ENCODE data around the gene STIMATE.

Gene STIMATE

DNA sequence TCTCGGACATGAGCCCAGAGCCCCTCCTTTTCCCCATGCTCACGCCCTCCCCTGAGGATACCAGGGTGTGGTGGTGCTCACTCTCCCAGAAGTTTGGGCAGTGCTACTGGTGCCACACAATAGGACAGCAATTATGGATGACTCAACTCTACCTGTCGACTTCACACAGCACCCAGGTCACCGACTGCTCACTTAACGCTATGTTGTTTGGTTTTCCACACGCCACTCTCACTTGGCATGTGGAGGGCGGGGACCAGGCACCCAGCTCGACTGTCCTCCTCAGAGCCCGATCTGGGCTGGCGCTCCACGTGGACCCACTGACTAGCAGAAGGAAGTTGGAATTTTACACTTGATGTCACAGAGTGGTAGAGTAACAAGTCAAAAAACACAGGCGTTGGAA is 30.9 kb downstream of the STIMATE start:
- DNase-seq (ENCODE audit: low read depth, low spot score): no peak

DNA sequence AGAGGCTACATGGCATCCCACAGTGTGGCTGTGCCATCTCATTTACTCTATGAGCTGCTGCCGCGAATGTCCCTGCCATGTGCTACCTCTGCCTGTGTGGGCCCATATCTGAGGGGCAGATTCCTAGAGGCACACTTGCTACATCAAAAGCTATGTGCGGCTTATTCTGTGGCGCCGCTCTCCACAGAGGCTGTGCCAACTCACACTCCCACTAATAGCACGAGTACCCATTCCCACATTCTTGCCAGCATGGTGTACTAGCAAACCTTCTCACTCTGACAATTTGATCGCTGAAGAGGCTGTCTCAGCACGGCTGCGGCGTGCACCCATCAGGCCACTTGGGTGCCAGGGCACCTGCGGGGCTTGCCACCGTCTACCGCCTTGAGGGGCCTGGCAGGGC is 31.4 kb downstream of the STIMATE start:
- no peak for DNase-seq (ENCODE audit: low read depth, low spot score)

DNA sequence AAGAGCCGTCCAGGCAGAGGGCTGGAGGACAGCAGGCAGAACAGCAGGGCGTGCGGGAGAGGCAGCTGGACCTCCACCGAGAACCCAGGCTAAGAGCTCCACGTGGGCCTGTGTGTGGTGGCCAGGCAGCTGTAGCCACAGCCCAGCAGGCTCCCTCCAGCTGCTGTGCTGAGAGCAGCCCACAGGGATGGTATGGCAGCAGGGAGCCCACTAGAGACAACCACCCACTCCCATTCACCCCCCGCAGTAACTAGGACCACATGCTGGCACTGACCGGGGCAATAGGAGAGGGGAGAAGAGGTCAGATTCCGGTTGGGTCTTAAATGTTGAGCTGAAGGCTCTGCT is 37.0 kb downstream of the STIMATE start:
- no peak for DNase-seq (ENCODE audit: low read depth, low spot score)

DNA sequence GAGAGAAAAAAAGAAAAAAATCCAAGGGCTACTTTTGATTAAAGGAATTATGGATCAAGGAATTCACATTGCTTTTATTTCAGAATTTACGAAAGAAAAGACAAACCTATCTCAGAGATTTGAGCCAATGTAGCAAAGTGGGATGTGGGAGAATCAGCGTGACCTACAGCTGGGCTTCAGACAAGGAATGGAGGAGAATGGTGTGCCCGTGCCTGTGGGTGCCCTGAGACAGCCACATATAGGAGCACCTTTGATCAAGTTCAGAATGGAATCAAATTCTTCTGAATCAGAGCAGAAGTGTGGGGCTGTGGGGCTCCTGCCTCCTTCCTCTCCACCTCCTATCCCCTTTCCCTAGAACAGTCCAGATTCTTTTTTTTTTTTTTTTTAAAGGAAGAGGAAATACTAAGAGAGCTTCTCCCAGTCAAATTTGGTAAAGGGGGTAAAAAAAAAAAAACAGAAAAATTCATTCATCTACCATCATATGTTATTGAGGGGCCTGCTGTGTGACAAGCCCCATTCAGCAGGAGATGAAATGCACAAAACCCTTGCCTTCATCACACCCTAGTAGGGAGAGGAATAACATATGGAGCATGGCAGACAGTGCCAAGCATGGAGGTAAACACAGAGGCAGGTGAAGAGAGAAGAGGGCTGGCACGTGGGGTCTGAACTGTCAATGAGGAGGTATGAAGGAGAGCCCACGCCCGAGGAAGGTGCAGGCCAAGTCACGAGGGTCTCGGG is 37.5 kb downstream of the STIMATE start:
- no peak for DNase-seq (ENCODE audit: low read depth, low spot score)

DNA sequence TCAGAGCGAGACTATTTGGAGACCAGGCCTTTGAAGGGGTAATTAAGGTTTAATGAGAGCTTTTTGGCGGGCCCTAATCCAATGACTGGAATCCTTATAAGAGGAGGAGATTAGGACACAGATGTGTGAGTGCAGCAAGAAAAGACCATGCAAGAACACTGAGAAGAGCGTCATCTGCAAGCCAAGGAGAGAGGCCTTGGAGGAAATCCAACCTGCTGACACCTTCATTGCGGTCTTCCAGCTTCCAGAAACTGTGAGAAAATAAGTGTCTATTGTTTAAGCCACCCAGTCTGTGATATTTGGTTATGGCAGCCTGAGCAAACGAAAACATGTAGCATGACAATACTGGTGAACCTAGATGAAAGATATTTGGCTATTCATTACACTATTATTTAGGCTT is 39.5 kb downstream of the STIMATE start:
- DNase-seq (ENCODE audit: low read depth, low spot score): no peak

DNA sequence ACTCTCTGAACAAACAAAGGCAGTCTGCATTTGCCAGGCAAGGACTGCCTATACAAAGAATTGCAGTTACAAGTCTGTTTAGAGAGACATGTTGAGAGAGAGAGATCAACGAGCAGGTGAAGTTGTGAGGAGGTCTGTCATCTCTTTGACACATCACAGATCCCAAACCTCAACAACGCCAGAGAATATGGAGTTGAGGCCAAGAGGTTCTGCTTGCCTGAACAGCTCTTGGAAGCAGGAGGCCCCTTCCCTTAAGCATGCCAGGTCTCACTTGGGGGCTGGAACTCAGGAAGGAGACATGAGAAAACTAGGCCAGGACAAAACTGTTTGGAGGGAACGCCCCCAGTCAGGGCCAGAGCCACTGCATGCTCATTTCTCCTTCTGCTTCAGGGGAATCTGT is 40.2 kb downstream of the STIMATE start:
- no peak for DNase-seq (ENCODE audit: low read depth, low spot score)

DNA sequence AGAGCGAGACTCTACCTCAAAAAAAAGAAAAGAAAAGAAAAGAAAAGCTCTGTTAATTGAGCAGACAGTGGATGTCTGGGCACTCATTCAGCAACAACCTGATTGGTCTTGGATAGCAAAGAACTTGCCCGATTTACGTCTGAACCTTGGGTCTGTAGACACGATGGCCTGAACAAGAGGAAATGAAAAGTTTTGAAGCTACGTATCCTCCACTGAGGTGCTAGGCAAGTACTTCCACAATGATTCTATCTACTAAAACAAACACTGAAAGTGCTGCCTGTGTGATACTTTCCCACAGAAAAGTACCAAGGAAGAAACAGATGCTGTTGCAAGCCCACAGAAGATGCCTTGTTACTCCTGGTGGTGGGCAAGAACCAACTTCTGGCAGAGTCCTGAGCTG is 40.7 kb downstream of the STIMATE start:
- no peak for DNase-seq (ENCODE audit: low read depth, low spot score)

DNA sequence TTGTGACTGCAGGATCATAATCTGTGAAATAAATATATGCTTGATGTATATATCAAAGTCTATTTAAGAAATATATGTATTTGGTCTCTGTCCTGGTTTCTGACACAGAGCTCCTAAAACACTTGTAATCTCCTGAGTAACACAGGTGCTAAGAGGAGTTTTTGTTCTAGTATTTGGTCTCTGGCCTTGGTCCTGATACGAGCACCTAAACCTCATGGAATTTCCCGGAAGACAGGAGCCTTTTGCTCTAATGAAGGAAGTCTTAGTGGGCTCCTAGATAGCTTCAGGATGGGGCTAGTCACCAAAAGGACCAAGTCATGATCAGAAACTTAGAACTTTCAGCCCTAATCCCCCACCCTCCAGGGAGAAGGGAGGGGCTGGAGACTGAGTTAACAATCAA is 43.3 kb downstream of the STIMATE start:
- no peak for DNase-seq (ENCODE audit: low read depth, low spot score)

DNA sequence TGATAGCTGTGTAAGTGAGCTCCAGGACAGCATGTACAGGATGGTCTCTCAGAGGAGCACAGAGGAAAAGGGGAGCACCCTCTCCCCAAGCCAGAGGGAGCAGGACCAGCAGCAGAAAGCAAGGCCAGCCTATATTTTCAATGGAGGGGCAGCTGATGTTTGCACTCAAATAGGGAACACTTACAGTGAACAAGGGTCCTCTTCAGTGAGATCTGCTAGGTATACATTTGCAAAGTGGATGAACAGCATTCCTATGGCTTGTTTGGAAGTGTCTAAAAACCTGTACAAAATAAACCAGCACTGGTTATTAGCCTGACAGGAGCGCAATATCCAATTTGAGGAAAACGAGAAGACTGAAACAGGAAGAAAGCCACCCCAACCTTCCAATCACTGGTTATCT is 44.9 kb downstream of the STIMATE start:
- no peak for DNase-seq (ENCODE audit: low read depth, low spot score)

DNA sequence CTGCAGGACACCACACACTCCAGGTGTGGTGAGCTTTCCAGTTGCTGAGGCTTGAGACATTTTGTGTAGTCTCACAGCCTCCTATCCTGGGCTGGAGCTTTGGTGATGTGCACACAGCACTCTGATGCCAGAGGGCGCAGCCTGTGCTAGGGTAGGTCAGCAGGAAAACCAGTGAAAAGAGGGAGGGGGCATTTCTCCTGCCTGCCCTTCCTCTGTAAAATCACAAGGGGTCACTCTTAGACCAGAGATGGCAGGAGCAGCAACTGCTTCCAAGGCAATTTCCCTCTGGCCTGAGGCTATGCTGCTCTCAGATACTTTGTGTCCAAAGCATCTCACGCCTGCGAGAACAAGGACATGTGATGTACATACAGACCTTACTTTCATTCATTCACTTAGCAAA is 46.0 kb downstream of the STIMATE start:
- DNase-seq (ENCODE audit: low read depth, low spot score): no peak

DNA sequence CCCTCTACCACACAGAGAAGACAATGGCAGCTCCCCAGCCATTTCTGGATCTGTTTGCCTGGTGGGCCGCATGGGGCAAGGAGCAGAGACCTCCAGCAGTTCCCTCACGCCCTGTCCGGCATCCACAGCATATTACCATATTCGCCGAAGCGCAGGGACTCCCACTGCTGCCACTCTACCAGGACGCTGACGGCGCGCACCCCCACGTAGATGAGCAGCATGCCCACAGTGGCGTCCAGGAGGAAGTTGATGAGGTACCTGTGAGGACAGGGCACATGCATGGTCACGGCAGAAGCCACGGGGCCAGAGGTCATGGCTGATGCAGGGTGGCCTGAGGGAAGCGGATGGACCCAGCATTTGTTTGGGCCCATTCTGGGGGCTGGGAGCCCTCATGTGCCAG is 47.7 kb downstream of the STIMATE start:
- DNase-seq (ENCODE audit: low read depth, low spot score): no peak

DNA sequence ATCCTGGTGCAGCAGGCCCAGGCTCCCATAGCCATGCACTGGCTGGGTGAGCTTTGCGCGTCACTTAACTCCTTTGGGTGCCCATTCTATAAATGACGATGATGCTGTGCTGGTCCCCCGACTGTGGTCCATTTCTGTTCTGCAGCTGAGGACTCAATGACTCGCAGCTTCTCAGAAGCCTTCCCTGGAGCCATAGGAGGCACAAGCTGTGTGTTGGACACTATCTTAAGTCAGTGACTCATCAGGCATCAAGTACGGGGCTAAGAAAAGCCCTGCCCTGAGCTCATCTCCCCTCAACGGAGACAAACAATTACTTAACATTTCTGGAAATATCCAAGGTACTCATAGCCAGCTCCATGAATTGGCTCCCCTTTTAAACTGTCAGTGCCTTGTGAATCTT is 48.7 kb downstream of the STIMATE start:
- no peak for DNase-seq (ENCODE audit: low read depth, low spot score)

DNA sequence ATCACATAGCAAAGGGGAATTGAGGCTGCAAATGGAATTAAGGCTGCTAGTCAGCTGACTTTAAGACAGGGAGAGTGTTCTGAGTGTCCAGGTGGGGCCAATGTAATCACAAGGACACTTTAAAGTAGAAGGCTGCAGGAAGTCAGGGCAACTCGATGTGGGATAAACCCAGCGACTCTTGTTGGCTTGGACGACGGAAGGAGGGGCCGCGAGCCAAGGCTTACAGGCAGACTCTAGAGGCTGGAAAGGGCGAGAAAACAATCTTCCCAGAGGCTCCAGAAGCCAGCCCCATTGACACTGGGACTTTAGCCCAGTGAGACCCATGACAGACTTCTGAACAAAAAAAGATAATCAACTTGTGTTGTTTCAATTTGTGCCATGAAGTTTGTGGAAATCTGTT is 49.6 kb downstream of the STIMATE start:
- DNase-seq (ENCODE audit: low read depth, low spot score): no peak

DNA sequence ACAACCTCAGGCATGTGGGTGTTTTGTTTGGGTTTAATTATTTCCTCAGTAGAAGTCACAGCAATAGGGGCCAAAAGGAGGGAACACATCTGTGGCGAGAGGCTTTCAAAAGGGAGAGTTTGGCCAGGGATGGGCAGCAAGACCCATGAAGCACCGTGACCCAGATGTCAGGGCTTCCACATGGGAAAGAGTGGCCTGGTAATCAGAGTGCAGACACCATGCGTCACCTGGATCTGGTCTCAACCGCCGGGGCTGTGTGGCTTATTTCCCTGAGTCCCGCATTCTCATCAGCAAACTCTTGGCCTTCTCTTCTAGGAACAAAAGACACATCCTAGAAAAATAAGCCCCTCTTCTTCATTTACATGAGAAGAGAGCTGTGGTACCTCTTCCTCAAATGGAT is 50.1 kb downstream of the STIMATE start:
- DNase-seq (ENCODE audit: low read depth, low spot score): no peak

DNA sequence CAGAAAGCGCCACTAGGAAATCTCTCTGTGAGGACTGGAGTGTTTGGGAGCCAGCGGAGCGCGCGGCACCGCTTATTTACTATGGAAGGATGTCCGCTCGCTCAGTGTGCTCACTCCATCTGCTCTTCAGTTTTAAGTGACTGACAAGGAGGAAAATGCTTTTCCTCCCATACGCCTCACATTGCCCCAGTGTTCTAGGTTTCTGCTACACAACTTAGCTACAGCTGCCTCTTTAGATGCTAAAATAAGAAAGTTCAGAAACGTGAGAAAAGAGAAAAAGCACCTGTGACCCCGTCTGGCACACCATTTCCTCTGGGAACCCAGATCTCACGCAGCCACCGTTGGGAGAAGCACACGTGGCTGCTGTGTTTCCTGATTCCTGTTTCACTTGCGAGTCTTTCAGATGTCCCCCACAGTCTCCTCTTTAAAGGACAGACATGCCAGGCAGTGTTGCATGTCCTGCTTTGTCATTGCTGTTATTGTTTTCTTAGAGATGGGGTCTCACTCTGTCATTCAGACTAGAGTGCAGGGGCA is 50.8 kb downstream of the STIMATE start:
- no peak for DNase-seq (ENCODE audit: low read depth, low spot score)

DNA sequence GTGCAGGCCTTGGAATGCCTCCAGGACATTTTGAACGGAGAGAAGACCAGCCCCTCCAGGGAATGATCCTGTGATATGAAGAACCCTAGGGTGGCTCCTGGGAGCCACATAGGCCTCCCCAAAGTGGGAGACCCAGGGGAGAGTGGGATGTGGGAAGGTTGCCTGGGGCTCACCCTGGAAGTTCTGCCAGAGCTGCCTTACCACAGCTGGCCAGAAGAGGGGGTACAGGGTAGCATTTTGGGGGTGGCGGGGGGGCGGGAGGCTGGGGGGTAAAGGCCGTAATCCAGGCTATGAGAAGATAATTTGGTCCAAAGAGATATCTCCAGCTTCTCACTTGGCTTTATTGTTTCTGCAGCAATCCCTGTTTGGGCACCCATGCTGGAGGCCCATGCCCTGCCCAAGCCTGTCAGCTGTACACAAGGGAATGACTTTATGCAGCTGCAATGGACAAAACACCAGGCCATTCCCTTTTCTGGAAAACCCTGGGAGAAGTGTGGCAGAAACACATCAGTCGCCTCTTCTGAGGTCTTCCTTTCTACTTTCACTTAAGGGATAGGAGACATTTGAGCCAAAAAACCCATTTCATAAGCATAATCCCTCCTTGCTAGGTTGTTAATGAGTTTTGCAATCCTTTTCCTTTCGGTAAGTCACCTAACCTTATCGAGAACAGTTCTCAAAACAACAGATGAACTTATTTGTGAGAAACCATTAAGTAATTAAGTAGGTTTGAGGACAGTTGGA is 51.5 kb downstream of the STIMATE start:
- no peak for DNase-seq (ENCODE audit: low read depth, low spot score)

DNA sequence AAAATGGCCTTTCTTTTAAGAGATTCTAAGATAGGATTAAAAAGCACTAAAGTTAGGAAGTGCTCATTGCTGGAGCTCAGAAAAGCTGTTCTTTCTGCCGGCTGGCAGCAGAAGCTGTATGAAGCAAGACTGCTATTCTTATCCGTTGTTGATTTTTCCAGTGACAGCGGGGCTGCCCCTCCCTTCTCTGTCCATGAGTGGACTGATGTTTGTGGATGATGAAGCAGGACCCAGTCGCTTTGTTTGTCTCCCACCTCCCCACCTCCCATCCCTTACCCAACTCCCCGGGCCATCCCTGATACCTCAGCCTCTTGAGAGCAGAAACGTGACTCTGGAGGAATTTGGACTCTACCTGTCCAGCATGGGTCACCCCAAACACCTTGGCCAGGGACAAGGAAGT is 52.2 kb downstream of the STIMATE start:
- DNase-seq (ENCODE audit: low read depth, low spot score): no peak

DNA sequence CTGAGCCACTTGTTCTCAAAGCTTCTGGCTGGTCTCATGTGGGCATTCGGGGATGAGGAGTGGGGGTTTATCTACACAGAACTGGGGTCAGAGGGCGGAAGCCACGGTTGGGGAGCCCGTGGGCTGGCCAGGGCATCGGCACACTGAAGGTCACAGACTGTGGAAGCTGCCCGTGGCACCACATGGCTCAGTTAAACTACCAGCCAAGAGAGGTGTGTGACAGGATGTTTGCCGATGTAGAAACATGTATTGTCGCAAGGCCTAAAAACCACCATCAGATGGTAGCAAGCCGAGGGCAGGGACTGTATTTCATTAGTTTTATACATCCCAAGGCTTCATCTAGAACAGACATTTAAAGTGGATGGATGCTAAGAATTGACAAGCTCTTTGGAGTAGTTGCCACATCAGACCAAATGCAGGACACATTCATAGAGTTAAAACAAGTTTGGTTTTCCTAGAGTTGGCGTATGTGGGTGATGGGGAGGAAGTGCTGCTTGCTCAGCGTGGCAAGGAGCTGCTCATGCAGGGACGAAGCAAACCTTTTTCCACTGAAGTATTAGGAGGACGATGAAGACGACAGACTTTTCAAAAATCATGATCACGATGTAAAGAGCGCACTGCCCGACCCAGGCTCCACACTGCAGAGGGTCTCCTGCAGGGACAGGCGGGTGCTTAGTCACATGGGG is 52.9 kb downstream of the STIMATE start:
- no peak for DNase-seq (ENCODE audit: low read depth, low spot score)

DNA sequence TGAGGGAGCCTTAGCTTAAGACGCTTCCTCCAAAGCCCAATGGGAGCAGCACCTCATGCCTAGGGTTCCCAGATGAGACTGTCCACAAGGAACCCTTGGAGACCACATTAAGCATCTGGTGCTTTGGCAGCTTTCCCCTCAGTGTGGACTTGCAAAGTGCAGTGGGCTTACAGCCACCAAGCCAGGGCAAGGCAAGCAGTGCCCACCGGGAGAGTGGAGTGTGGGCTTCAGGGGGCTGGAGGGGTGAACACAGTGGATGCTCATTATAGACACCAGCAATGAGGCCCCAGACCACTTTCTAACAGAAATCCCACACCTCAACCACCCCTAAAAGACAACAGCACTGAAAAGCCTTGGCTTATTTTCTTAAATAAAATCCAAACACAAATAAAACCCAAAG is 53.5 kb downstream of the STIMATE start:
- DNase-seq (ENCODE audit: low read depth, low spot score): no peak

DNA sequence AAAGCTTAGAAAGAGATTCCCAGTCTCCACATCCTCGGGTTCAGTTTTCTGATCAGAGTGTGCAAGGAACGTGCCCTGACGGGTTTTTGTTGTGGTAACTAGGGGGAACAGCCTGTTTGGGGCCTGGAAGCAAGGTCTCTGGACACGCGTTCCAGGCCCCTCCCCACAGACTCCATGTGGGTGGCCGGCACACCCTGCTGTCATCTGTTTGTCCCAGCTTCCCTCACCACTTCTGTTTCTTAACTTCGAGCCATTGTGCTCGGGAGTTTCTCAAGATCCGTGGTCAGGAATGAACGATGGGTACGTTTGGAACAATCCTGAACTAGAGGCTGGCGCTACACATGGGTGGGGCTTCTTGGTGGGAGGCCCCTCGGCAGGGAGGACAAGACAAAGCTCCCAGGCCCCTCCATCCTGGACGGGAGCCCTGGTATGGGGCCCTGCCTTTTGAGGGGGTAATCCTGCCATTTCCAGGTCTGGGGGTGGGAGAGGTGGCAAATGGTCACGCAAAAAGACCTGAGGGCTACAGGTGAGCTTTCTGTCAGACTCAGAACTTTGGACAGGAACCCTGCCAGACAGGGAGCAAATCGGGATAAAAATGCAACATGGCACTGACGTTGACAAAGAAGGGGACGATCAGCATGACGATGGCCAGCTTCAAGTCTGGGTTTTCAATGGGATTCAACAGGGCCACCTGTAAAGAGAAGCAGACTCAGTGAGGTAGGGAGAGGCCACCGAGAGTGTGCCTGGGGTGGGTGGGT is 54.1 kb downstream of the STIMATE start:
- no peak for DNase-seq (ENCODE audit: low read depth, low spot score)

DNA sequence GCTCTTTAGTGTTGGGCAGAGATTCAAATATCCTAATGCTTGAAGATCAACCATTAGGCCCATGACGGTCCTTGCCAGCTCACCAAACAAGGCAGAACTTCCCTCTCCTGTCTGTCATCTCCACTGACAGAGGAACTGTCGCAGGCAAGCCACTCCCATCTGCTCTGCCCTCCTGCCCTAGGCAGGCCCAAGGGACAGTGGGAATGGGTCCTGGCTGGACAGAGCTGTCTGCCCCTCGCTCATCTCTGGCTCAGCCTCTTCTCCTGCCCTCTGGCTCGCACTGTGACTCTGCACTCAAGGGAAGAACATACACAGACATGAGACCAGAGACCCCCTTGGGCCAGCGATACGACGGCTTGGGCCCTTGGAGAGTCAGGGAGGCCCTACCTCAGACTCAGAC is 54.9 kb downstream of the STIMATE start:
- no peak for DNase-seq (ENCODE audit: low read depth, low spot score)

DNA sequence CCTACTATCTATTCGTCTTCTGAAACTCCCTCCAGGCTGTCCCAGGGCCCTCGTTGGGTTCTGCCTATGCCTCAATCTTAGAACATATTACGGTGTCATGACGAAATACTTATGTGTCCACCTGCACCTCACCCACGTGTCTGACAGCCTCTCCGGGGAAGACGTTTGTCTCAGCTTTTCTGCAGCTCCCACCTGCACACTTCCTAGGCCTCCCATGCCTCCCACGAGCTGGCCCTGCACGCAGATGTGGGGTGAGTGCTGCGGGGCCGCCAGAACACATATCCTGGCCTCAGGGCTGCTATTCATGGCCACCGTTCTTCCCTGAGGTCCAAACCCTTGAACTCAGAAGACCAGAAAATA is 55.4 kb downstream of the STIMATE start:
- DNase-seq (ENCODE audit: low read depth, low spot score): no peak

Data from smooth muscle cell of the brain vasculature (primary cell).